GM23248 (cell line): ENCODE measurements around the gene ABCB9. TPM values are rescaled to one million over a fixed set of nuclear protein-coding genes. Genes with fewer than 3 reads are reported as not detected.

Experiments used
- DNase-seq: peaks from one replicate; pipeline ENCODE4 v3.0.0-alpha.2; 2015
- H2AFZ ChIP-seq: fragments of 200-600 bp; sonication (generic); 2 replicates; pipeline ENCODE4 v1.6.1; 2016; ENCODE audit warnings: antibody characterized with exemption
- H3F3A ChIP-seq: fragments of 200-600 bp; sonication (generic); 2 replicates; pipeline ENCODE4 v1.6.1; 2016; ENCODE audit warnings: mild to moderate bottlenecking, antibody characterized with exemption, mixed run types; ENCODE audit not compliant: insufficient read depth
- H3K27ac ChIP-seq: fragments of 200-600 bp; sonication (generic); 2 replicates; pipeline ENCODE4 v1.5.1; 2016; ENCODE audit warnings: mild to moderate bottlenecking
- H3K27me3 ChIP-seq: fragments of 200-600 bp; sonication (generic); replicated peaks from 2 replicates; pipeline ENCODE4 v1.6.1; 2016; ENCODE audit warnings: mild to moderate bottlenecking; ENCODE audit not compliant: insufficient read depth
- H3K36me3 ChIP-seq: fragments of 200-600 bp; sonication (generic); 2 replicates; pipeline ENCODE4 v1.6.1; 2016; ENCODE audit warnings: low read depth, mild to moderate bottlenecking
- H3K4me1 ChIP-seq: fragments of 200-600 bp; sonication (generic); 2 replicates; pipeline ENCODE4 v1.6.1; 2016; ENCODE audit warnings: mild to moderate bottlenecking; ENCODE audit not compliant: insufficient read depth
- H3K4me2 ChIP-seq: fragments of 200-600 bp; sonication (generic); one replicate; pipeline ENCODE4 v1.6.1; 2016; ENCODE audit warnings: mild to moderate bottlenecking; ENCODE audit not compliant: unreplicated experiment
- H3K4me3 ChIP-seq: fragments of 200-600 bp; sonication (generic); 2 replicates; pipeline ENCODE4 v1.5.1; 2016; ENCODE audit warnings: mild to moderate bottlenecking
- H3K79me2 ChIP-seq: fragments of 200-600 bp; sonication (generic); 2 replicates; pipeline ENCODE4 v1.6.1; 2016; ENCODE audit warnings: mild to moderate bottlenecking; ENCODE audit not compliant: insufficient read depth
- H3K9ac ChIP-seq: fragments of 200-600 bp; sonication (generic); 2 replicates; pipeline ENCODE4 v1.6.1; 2016; ENCODE audit warnings: mild to moderate bottlenecking
- H3K9me2 ChIP-seq: fragments of 200-600 bp; sonication (generic); 2 replicates; pipeline ENCODE4 v1.6.1; 2016; ENCODE audit warnings: mixed run types, mild to moderate bottlenecking, moderate library complexity; ENCODE audit not compliant: insufficient read depth
- H3K9me3 ChIP-seq: fragments of 200-600 bp; sonication (generic); one replicate; pipeline ENCODE4 v1.6.1; 2017; ENCODE audit warnings: low read depth
- H4K20me1 ChIP-seq: fragments of 200-600 bp; sonication (generic); 2 replicates; pipeline ENCODE4 v1.6.0; 2016; ENCODE audit not compliant: insufficient read depth
- EZH2 ChIP-seq: fragments of 200-600 bp; sonication (generic); IDR thresholded peaks from 2 replicates; pipeline ENCODE4 v1.6.1; 2018; ENCODE audit warnings: antibody characterized with exemption, mild to moderate bottlenecking; ENCODE audit not compliant: insufficient read depth, poor library complexity, severe bottlenecking
- EZH2phosphoT487 ChIP-seq: fragments of 200-600 bp; sonication (generic); IDR thresholded peaks from 2 replicates; pipeline ENCODE4 v1.6.1; 2018; ENCODE audit warnings: antibody characterized with exemption, moderate library complexity, mild to moderate bottlenecking, low read depth; ENCODE audit not compliant: insufficient read depth
- WGBS, 2 experiments: methylation state at CpG; one replicate each; pipeline ENCODE4 v1.1.6; 2015 to 2017; ENCODE audit warnings: low lambda C conversion rate in 2 of 2, low coverage in 1 of 2; ENCODE audit errors: missing lambda C conversion rate in 2 of 2; 5-methylcytosine and 5-hydroxymethylcytosine counted together
- in situ Hi-C: fragments of 300-500 bp; cut with MboI; formaldehyde crosslinking; loops from 2 replicates; pipeline ENCODE4 v1.15.0; 2020
- polyA plus RNA-seq: library from polyadenylated mRNA; unstranded; fragments of >200 nt; fragmentation: Nextera tagmentation; extraction: Ambion mirVana; gene quantifications from 2 replicates; pipeline ENCODE4 v1.2.1, GENCODE V29; 2016
- total RNA-seq: library from RNA; depleted of rRNA; stranded (reverse); fragments of >200 nt; shearing (Covaris generic); gene quantifications from 2 replicates; pipeline ENCODE4 v1.2.3, GENCODE V29; 2014

ABCB9 gene
- total and polyA plus RNA-seq, 2 experiments from 2014 or later: 2.2 to 4.4 TPM

- in situ Hi-C loops: no loop called here
- peaks cover 48% of the 10 kb centered on the region for H3K79me2 ChIP-seq
Measured at GRCh38 chr12:122895704-122896636, 70.3 kb downstream of the ABCB9 start, which contains the start of gene VPS37B. TSS of gene VPS37B (minus strand) at chr12:122896124. CDS start at chr12:122896062, 62 bp downstream.

GRCh38 chr12:122895320-122895703 is 71.0 kb downstream of the ABCB9 start:
- H3K4me3 ChIP-seq: peak overlapping the region; percentile 90
- H3K27me3 ChIP-seq: no peaks in the 10 kb centered on the region
- no peaks in the 10 kb centered on the region for H3K9me3 ChIP-seq
- H3K4me1 ChIP-seq: peaks cover 54% of the 10 kb centered on the region
- H3K27ac ChIP-seq: peak overlapping the region; percentile 57
- no peaks in the 10 kb centered on the region for H3K36me3 ChIP-seq
- no peaks in the 10 kb centered on the region for H3K9me2 ChIP-seq
- H3F3A ChIP-seq: peaks cover 61% of the 10 kb centered on the region
- peak overlapping the region; percentile 96 for H3K9ac ChIP-seq
- peaks cover 54% of the 10 kb centered on the region for H3K79me2 ChIP-seq
- H2AFZ ChIP-seq: peak overlapping the region; percentile 76
- H3K4me2 ChIP-seq: peak overlapping the region; percentile 92
- TF ChIP-seq EZH2 (no peak), EZH2phosphoT487 (no peak)
- in situ Hi-C loops: no loop called here
- WGBS, 2 experiments: 1 to 4% methylated on average over 9 of the region's 9 CpGs
- peaks cover 7% of the 10 kb centered on the region; the same call in 1 of the 2 replicates for H4K20me1 ChIP-seq
- peak; percentile 50 for DNase-seq

More at GRCh38 chr12:122895704-122896636, 70.3 kb downstream of the ABCB9 start, which contains the start of gene VPS37B:
- Histone ChIP-seq H3K9me2 (no peaks in the 10 kb centered on the region), H3K4me3 (peak within 1 kb of the TSS; percentile 90), H2AFZ (peak within 1 kb of the TSS; percentile 76), H3K36me3 (no peaks in the 10 kb centered on the region), H4K20me1 (peaks cover 4% of the 10 kb centered on the region; the same call in 1 of the 2 replicates), H3K9me3 (no peaks in the 10 kb centered on the region), H3K9ac (peak within 1 kb of the TSS; percentile 96), H3K27me3 (no peaks in the 10 kb centered on the region), H3F3A (peaks cover 55% of the 10 kb centered on the region), H3K27ac (peak within 1 kb of the TSS; percentile 57), H3K4me2 (peak within 1 kb of the TSS; percentile 92), H3K4me1 (peaks cover 49% of the 10 kb centered on the region)
- WGBS, 2 experiments: 6% methylated on average over 56 to 81 of the region's 81 CpGs
- DNase-seq: peak; percentile 92
- TF ChIP-seq EZH2phosphoT487 (no peak), EZH2 (no peak)

- Histone ChIP-seq H3K4me3 (peak overlapping the region; percentile 90), H3F3A (peaks cover 57% of the 10 kb centered on the region), H3K27me3 (no peaks in the 10 kb centered on the region), H4K20me1 (peaks cover 7% of the 10 kb centered on the region; the same call in 1 of the 2 replicates), H2AFZ (no peak overlapping the region), H3K9ac (peak overlapping the region; percentile 96), H3K79me2 (peaks cover 63% of the 10 kb centered on the region), H3K36me3 (no peaks in the 10 kb centered on the region), H3K9me3 (no peaks in the 10 kb centered on the region), H3K4me2 (peak overlapping the region; percentile 92), H3K9me2 (no peaks in the 10 kb centered on the region), H3K4me1 (peaks cover 54% of the 10 kb centered on the region), H3K27ac (peak overlapping the region; percentile 34)
- in situ Hi-C loops: no loop called here
- 46% methylated on average over 15 of the region's 15 CpGs for WGBS, 2 experiments
- DNase-seq: peak; percentile 24
- TF ChIP-seq EZH2 (no peak), EZH2phosphoT487 (no peak)
Measured at GRCh38 chr12:122894193-122895121, 71.8 kb downstream of the ABCB9 start.
